ENCODE measurements around the gene FAM200C. TPM values are rescaled to one million over a fixed set of nuclear protein-coding genes. Genes with fewer than 3 reads are reported as not detected.
A peak's percentile ranks its signal among the peaks of the same experiment; 100 is the strongest.

FAM200C gene
- total RNA-seq, 4 donors from 2014 or later, result 0.87 to 3.2 (median 1.8) TPM

DNA sequence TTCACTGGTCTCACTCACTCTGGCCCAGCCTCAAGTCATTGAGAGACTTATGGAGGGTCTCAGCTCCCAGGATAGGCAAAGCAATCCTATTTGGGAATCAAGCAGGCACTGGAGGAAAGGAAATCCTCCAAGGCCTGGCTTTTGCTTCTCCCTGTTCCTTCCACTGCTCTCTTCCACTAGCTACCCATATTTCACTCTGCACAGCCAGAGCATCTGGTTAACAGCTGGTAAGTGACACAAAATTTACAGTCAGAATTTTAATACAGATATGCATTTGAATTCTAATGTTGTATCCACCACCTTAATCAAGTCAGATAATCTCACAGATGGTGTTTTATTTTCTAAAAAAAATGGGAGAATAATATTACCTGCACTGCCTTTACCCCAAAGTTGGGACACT lies 28.6 kb downstream of the FAM200C start:
- H3K9me3 ChIP-seq, result no peaks in the 10 kb centered on the region
- H3K27me3 ChIP-seq, result peaks cover 0 to 7% (median 0%) of the 10 kb centered on the region in 4 donors
- intact Hi-C loops (cut with DNase I), result no loop called here
- TF ChIP-seq, protein P1, sequence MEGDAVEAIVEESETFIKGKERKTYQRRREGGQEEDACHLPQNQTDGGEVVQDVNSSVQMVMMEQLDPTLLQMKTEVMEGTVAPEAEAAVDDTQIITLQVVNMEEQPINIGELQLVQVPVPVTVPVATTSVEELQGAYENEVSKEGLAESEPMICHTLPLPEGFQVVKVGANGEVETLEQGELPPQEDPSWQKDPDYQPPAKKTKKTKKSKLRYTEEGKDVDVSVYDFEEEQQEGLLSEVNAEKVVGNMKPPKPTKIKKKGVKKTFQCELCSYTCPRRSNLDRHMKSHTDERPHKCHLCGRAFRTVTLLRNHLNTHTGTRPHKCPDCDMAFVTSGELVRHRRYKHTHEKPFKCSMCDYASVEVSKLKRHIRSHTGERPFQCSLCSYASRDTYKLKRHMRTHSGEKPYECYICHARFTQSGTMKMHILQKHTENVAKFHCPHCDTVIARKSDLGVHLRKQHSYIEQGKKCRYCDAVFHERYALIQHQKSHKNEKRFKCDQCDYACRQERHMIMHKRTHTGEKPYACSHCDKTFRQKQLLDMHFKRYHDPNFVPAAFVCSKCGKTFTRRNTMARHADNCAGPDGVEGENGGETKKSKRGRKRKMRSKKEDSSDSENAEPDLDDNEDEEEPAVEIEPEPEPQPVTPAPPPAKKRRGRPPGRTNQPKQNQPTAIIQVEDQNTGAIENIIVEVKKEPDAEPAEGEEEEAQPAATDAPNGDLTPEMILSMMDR (IDR thresholded peaks at IDR 0.05), result no peak
- no peak for TF ChIP-seq POLR2A (IDR thresholded peaks at IDR 0.05)
- no peak overlapping the region for H3K27ac ChIP-seq
- H3K4me1 ChIP-seq, result peaks cover 5 to 32% (median 28%) of the 10 kb centered on the region in 3 donors
- H3K36me3 ChIP-seq, result no peaks in the 10 kb centered on the region
- DNase-seq, result no peak
- H3K4me3 ChIP-seq, result no peak overlapping the region

DNA sequence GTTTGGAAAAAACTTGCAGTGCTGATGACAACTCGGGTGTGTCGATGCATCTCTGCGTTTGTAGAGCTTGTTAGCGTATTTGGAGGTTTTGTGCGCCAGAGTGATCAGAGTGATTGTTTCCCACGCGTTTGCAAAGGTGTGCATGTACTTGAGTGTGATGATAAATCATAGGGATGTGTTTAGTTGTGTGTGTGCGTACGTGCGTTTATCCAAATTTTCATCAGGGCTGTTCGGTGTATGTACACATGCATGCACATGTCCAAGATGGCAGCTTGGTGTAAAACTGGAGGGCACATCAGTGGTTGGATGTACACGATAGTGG lies 29.2 kb downstream of the FAM200C start:
- DNase-seq, result no peak
- 32 to 34% methylated on average over 8 to 12 of the region's 12 CpGs for WGBS, 2 donors
- Histone ChIP-seq H3K9me3 (no peaks in the 10 kb centered on the region), H3K27me3 (peaks cover 0 to 7% (median 0%) of the 10 kb centered on the region in 4 donors), H3K4me1 (peaks cover 5 to 32% (median 28%) of the 10 kb centered on the region in 3 donors), H3K4me3 (peak overlapping the region; percentile 43 to 82 (median 55)), H3K27ac (peak overlapping the region in 3 of 4 donors; percentile 70 to 75 (median 71)), H3K36me3 (no peaks in the 10 kb centered on the region)
- intact Hi-C loops (cut with DNase I), result no loop called here
- TF ChIP-seq, protein P1 (IDR thresholded peaks at IDR 0.05), result no peak
- no peak for TF ChIP-seq POLR2A (IDR thresholded peaks at IDR 0.05)

DNA sequence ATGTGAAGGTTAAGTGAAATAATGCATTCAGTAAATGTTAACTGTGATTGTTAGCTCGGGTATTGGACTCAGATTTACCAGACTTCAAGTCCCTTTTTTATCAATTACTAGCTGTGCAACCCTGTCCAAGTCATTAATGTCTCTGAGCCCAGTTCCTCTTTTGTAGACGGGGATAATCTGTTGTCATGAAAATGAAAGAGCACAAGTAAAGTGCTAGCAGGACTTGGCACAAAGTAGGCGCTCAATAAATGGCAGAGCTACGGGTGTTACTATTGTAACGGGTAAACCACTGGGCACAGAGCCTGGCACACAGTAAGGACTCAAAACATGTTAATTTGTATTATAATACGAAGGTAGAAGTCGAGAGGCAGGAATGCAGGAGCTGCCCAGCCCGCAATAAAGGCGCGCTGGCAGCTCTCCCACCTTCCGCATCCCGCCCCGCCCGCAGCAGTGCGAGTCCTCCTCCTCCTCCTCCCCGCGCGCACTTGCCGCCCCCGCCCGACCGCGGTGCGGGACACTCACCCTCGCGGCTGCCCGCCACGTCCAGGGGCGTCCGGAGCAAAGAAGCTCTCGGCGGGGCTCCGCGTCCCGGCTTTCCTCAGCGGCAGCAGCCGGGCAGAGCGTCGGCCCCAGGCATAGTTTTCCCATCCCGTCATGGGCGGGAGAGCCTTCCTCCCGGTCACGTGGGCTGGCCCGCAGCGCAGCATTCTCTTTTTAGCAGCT lies 29.7 kb downstream of the FAM200C start, which contains the start of gene C1QTNF2:
Gene C1QTNF2 (minus strand): TSS at position 637 of the 723 bp plus-strand sequence. CDS start 15,615 bp downstream, outside the sequence.
- no peak for DNase-seq
- intact Hi-C loops (cut with DNase I), result no loop called here
- 2 to 3% methylated on average over 6 to 19 of the region's 45 CpGs for WGBS, 2 donors
- Histone ChIP-seq H3K4me3 (peak within 1 kb of the TSS; percentile 43 to 82 (median 55)), H3K27me3 (peaks cover 0 to 7% (median 0%) of the 10 kb centered on the region in 4 donors), H3K27ac (peak within 1 kb of the TSS in 3 of 4 donors; percentile 70 to 75 (median 71)), H3K36me3 (no peaks in the 10 kb centered on the region), H3K9me3 (no peaks in the 10 kb centered on the region), H3K4me1 (peaks cover 5 to 32% (median 28%) of the 10 kb centered on the region in 3 donors)
- TF ChIP-seq, protein P1 (IDR thresholded peaks at IDR 0.05), result no peak
- TF ChIP-seq POLR2A (IDR thresholded peaks at IDR 0.05), result no peak

DNA sequence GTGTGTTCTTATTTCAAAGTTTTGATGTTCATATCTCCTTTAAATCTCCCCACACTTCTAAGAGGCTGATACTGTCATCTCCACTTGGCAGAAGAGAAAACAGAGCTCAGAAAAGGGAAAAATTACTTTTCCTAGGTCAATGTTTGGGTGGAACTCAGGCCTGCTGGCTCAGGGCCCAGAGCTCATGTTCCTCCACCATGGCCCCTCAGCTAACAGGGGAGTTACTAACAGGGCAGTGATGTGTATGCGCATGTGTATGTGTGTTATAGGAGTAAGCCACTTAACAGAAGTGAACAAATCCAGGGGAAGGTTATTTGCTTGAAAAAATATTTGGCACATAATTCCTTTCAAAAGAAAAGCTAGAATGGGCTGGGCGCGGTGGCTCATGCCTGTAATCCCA lies 32.0 kb downstream of the FAM200C start:
- H3K4me1 ChIP-seq, result peaks cover 5 to 40% (median 28%) of the 10 kb centered on the region in 3 donors
- H3K27me3 ChIP-seq, result peaks cover 0 to 7% (median 0%) of the 10 kb centered on the region in 4 donors
- no peak for DNase-seq
- H3K9me3 ChIP-seq, result no peaks in the 10 kb centered on the region
- TF ChIP-seq POLR2A (IDR thresholded peaks at IDR 0.05), result no peak
- TF ChIP-seq, protein P1 (IDR thresholded peaks at IDR 0.05), result no peak
- no peak overlapping the region for H3K4me3 ChIP-seq
- intact Hi-C loops (cut with DNase I), result no loop called here
- no peaks in the 10 kb centered on the region for H3K36me3 ChIP-seq
- no peak overlapping the region for H3K27ac ChIP-seq
- WGBS, 2 donors, result 86 to 93% methylated on average over 3 of the region's 3 CpGs

DNA sequence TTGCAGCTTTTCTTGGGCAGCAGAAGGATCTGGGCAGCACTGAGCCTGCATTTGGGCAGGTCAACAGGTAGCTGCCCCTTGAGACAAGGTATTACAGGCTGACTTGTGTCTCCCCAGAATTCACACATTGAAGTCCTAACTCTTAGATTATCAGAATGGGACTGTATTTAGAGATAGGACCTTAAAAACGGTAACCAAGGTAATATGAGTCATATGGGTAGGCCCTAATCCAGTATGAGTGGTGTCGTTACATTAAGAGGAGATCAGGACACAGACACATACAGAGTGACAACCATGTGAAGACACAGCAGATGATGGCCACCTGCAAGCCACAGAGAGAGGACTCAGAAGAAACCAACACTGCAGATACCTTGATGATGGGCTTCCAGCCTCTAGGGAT lies 32.6 kb downstream of the FAM200C start:
- H3K4me3 ChIP-seq, result no peak overlapping the region
- H3K27ac ChIP-seq, result no peak overlapping the region
- H3K27me3 ChIP-seq, result peaks cover 0 to 7% (median 0%) of the 10 kb centered on the region in 4 donors
- peaks cover 5 to 45% (median 32%) of the 10 kb centered on the region in 3 donors for H3K4me1 ChIP-seq
- 11 to 28% methylated on average over 2 of the region's 2 CpGs for WGBS, 2 donors
- H3K36me3 ChIP-seq, result no peaks in the 10 kb centered on the region
- TF ChIP-seq POLR2A (IDR thresholded peaks at IDR 0.05), result no peak
- TF ChIP-seq, protein P1 (IDR thresholded peaks at IDR 0.05), result no peak
- DNase-seq, result no peak
- H3K9me3 ChIP-seq, result no peaks in the 10 kb centered on the region
- intact Hi-C loops (cut with DNase I), result no loop called here

Measured in esophagus squamous epithelium (tissue), 5 donors.